ENCODE measurements around the gene LHX2.

Gene LHX2

GRCh38 chr9:124035001-124035650, 23.6 kb downstream of the LHX2 start:
- no peak for DNase-seq

- no peak for DNase-seq
Observed at GRCh38 chr9:124036578-124036977, 25.0 kb downstream of the LHX2 start.

GRCh38 chr9:124037790-124038189, 26.2 kb downstream of the LHX2 start:
- DNase-seq, result no peak

- DNase-seq, result no peak
Observed at GRCh38 chr9:124038239-124038638, 26.7 kb downstream of the LHX2 start.

GRCh38 chr9:124038790-124039633, 27.4 kb downstream of the LHX2 start:
- DNase-seq, result no peak

- DNase-seq, result no peak
Observed at GRCh38 chr9:124040186-124040931, 28.8 kb downstream of the LHX2 start.

- DNase-seq, result peak; percentile 35
Observed at GRCh38 chr9:124040935-124041816, 29.6 kb downstream of the LHX2 start.

- no peak for DNase-seq
Observed at GRCh38 chr9:124041817-124042116, 30.2 kb downstream of the LHX2 start.

- no peak for DNase-seq
Observed at GRCh38 chr9:124042201-124042721, 30.7 kb downstream of the LHX2 start.

GRCh38 chr9:124044448-124044847, 32.9 kb downstream of the LHX2 start:
- DNase-seq, result no peak

GRCh38 chr9:124045076-124045829, 33.7 kb downstream of the LHX2 start:
- no peak for DNase-seq

GRCh38 chr9:124045830-124046177, 34.2 kb downstream of the LHX2 start:
- no peak for DNase-seq

GRCh38 chr9:124046189-124046588, 34.6 kb downstream of the LHX2 start:
- DNase-seq, result no peak

- no peak for DNase-seq
Observed at GRCh38 chr9:124047251-124047672, 35.7 kb downstream of the LHX2 start.

- no peak for DNase-seq
Observed at GRCh38 chr9:124050955-124051354, 39.4 kb downstream of the LHX2 start.

- DNase-seq, result no peak
Observed at GRCh38 chr9:124052401-124052800, 40.8 kb downstream of the LHX2 start.

GRCh38 chr9:124054582-124055227, 43.1 kb downstream of the LHX2 start:
- DNase-seq, result peak; percentile 89

GRCh38 chr9:124060844-124061605, 49.5 kb downstream of the LHX2 start:
- DNase-seq, result no peak

- DNase-seq, result no peak
Observed at GRCh38 chr9:124062172-124062571, 50.6 kb downstream of the LHX2 start.

- peak; percentile 23 for DNase-seq
Observed at GRCh38 chr9:124066783-124067577, 55.4 kb downstream of the LHX2 start.

Measured in T1000 (cell line).